Trophoblast cell (in vitro differentiated cells and primary cell): ENCODE measurements around the gene TENM3.

ENCODE experiments used
- DNase-seq, 2 donors: peaks; one replicate each; pipeline ENCODE4 v3.0.0-alpha.2; 2016
- H2AFZ ChIP-seq: 2 replicates; pipeline ENCODE4 v1.6.1; 2013; ENCODE audit warnings: low read length, moderate library complexity, mild to moderate bottlenecking; ENCODE audit not compliant: insufficient read depth, poor library complexity
- H2AK5ac ChIP-seq: 2 replicates; pipeline ENCODE4 v1.6.1; 2013; ENCODE audit warnings: mild to moderate bottlenecking, low read length
- H2BK120ac ChIP-seq: 2 replicates; pipeline ENCODE4 v1.6.1; 2013; ENCODE audit warnings: low read length, mild to moderate bottlenecking, moderate library complexity; ENCODE audit not compliant: insufficient read depth, poor library complexity
- H2BK12ac ChIP-seq: 2 replicates; pipeline ENCODE4 v1.6.1; 2013; ENCODE audit warnings: mild to moderate bottlenecking, low read length, moderate library complexity
- H2BK5ac ChIP-seq: 2 replicates; pipeline ENCODE4 v1.6.1; 2013; ENCODE audit warnings: low read length, low read depth, moderate library complexity, mild to moderate bottlenecking; ENCODE audit not compliant: poor library complexity
- H3K14ac ChIP-seq: 2 replicates; pipeline ENCODE4 v1.6.1; 2013; ENCODE audit warnings: mild to moderate bottlenecking, low read length
- H3K18ac ChIP-seq: 2 replicates; pipeline ENCODE4 v1.6.1; 2013; ENCODE audit warnings: mild to moderate bottlenecking, low read length
- H3K23ac ChIP-seq: 2 replicates; pipeline ENCODE4 v1.6.1; 2013; ENCODE audit warnings: low read length
- H3K27ac ChIP-seq: 2 replicates; pipeline ENCODE4 v1.5.1; 2013; ENCODE audit warnings: low read depth, mild to moderate bottlenecking, inconsistent platforms, low read length, moderate library complexity
- H3K27me3 ChIP-seq: 2 replicates; pipeline ENCODE4 v1.6.1; 2013; ENCODE audit warnings: inconsistent platforms, mild to moderate bottlenecking, low read length, moderate library complexity; ENCODE audit not compliant: insufficient read depth
- H3K36me3 ChIP-seq, 2 experiments: 1 replicate in 1 of 2; 2 replicates in 1 of 2; pipeline ENCODE4 v1.6.1; 2013; ENCODE audit warnings: low read length in 2 of 2, mild to moderate bottlenecking in 2 of 2, moderate library complexity in 1 of 2; ENCODE audit not compliant: insufficient read depth in 2 of 2, control insufficient read depth in 1 of 2
- H3K4ac ChIP-seq: 2 replicates; pipeline ENCODE4 v1.6.1; 2013; ENCODE audit warnings: low read depth, mild to moderate bottlenecking, low read length, moderate library complexity
- H3K4me1 ChIP-seq, 2 experiments: 1 replicate in 1 of 2; 2 replicates in 1 of 2; pipeline ENCODE4 v1.6.1; 2013; ENCODE audit warnings: low read length in 2 of 2, mild to moderate bottlenecking in 2 of 2, moderate library complexity in 1 of 2; ENCODE audit not compliant: insufficient read depth in 2 of 2, control insufficient read depth in 1 of 2
- H3K4me2 ChIP-seq: 2 replicates; pipeline ENCODE4 v1.6.1; 2013; ENCODE audit warnings: inconsistent platforms, mild to moderate bottlenecking, low read length, moderate library complexity
- H3K4me3 ChIP-seq: 2 replicates; pipeline ENCODE4 v1.5.1; 2013; ENCODE audit warnings: mild to moderate bottlenecking, low read depth, low read length, inconsistent platforms
- H3K79me1 ChIP-seq: one replicate; pipeline ENCODE4 v1.6.1; 2013; ENCODE audit warnings: low read length
- H3K79me2 ChIP-seq: 2 replicates; pipeline ENCODE4 v1.6.1; 2013; ENCODE audit warnings: low read length, mild to moderate bottlenecking; ENCODE audit not compliant: control insufficient read depth, insufficient read depth, poor library complexity
- H3K9ac ChIP-seq: 2 replicates; pipeline ENCODE4 v1.6.1; 2013; ENCODE audit warnings: mild to moderate bottlenecking, low read length
- H3K9me3 ChIP-seq: 2 replicates; pipeline ENCODE4 v1.6.1; 2013; ENCODE audit warnings: low read depth, mild to moderate bottlenecking, control low read depth, inconsistent platforms, low read length; ENCODE audit not compliant: insufficient read depth
- H4K12ac ChIP-seq: 2 replicates; pipeline ENCODE4 v1.6.1; 2013; ENCODE audit warnings: low read depth, mild to moderate bottlenecking, low read length, moderate library complexity
- H4K8ac ChIP-seq: 2 replicates; pipeline ENCODE4 v1.6.1; 2013; ENCODE audit warnings: low read depth, mild to moderate bottlenecking, low read length, moderate library complexity
- H4K91ac ChIP-seq: one replicate; pipeline ENCODE4 v1.6.1; 2013; ENCODE audit warnings: low read depth, mild to moderate bottlenecking, low read length, moderate library complexity
- WGBS: extraction: QIAGEN DNeasy Blood & Tissue Kit; methylation state at CpG from one replicate; pipeline ENCODE4 v1.1.7; 2013; ENCODE audit warnings: missing lambda C conversion rate; ENCODE audit not compliant: insufficient read length, insufficient coverage; ENCODE audit errors: extremely low coverage; 5-methylcytosine and 5-hydroxymethylcytosine counted together

TENM3 gene

GRCh38 chr4:182213004-182213403 is 30.2 kb upstream of the TENM3 start:
- Histone ChIP-seq H3K9ac (no peak overlapping the region), H3K4me1 (peaks cover 22 to 25% of the 10 kb centered on the region in 2 experiments), H4K12ac (no peak overlapping the region), H2BK12ac (no peak overlapping the region), H3K4me3 (no peak overlapping the region), H3K4me2 (no peak overlapping the region), H3K14ac (no peak overlapping the region), H2AFZ (no peak overlapping the region), H3K79me1 (peaks cover 21% of the 10 kb centered on the region), H2BK5ac (no peak overlapping the region), H3K27me3 (no peaks in the 10 kb centered on the region), H3K27ac (peak overlapping the region; percentile 79), H2AK5ac (no peak overlapping the region), H4K8ac (no peak overlapping the region), H3K79me2 (peaks cover 16% of the 10 kb centered on the region), H3K9me3 (no peaks in the 10 kb centered on the region), H3K23ac (no peak overlapping the region), H3K4ac (no peak overlapping the region), H4K91ac (no peak overlapping the region), H3K18ac (no peak overlapping the region), H2BK120ac (no peak overlapping the region), H3K36me3 (peaks cover 2 to 5% of the 10 kb centered on the region in 2 experiments)
- DNase-seq: peak in 1 of 2 donors; percentile 23
- WGBS: no CpG with 5 or more reads among the region's 1 CpG

- H3K27me3 ChIP-seq: no peaks in the 10 kb centered on the region
- H2BK120ac ChIP-seq: no peak overlapping the region
- no peak overlapping the region for H3K9ac ChIP-seq
- no peak overlapping the region for H3K4me2 ChIP-seq
- H3K36me3 ChIP-seq: peaks cover 2 to 5% of the 10 kb centered on the region in 2 experiments
- no peak overlapping the region for H4K8ac ChIP-seq
- H3K79me2 ChIP-seq: peaks cover 6% of the 10 kb centered on the region
- peaks cover 8 to 11% of the 10 kb centered on the region in 2 experiments for H3K4me1 ChIP-seq
- H3K14ac ChIP-seq: no peak overlapping the region
- H3K23ac ChIP-seq: no peak overlapping the region
- no peak overlapping the region for H2AFZ ChIP-seq
- no peak overlapping the region for H3K18ac ChIP-seq
- H2BK12ac ChIP-seq: no peak overlapping the region
- no peak overlapping the region for H2AK5ac ChIP-seq
- H3K4me3 ChIP-seq: no peak overlapping the region
- H3K27ac ChIP-seq: no peak overlapping the region
- no peak overlapping the region for H2BK5ac ChIP-seq
- peaks cover 6% of the 10 kb centered on the region for H3K79me1 ChIP-seq
- no peaks in the 10 kb centered on the region for H3K9me3 ChIP-seq
- DNase-seq: no peak
- no peak overlapping the region for H4K12ac ChIP-seq
- no CpG with 5 or more reads among the region's 3 CpGs for WGBS
- no peak overlapping the region for H4K91ac ChIP-seq
- H3K4ac ChIP-seq: no peak overlapping the region
These were observed 28.1 kb upstream of the TENM3 start for GRCh38 chr4:182215148-182215547.

- DNase-seq: no peak
- no peak overlapping the region for H4K12ac ChIP-seq
- H3K4me2 ChIP-seq: no peak overlapping the region
- H2BK5ac ChIP-seq: no peak overlapping the region
- no peak overlapping the region for H3K4me3 ChIP-seq
- H4K91ac ChIP-seq: no peak overlapping the region
- no peak overlapping the region for H4K8ac ChIP-seq
- no peak overlapping the region for H3K23ac ChIP-seq
- H3K79me2 ChIP-seq: peaks cover 3% of the 10 kb centered on the region
- H2BK120ac ChIP-seq: no peak overlapping the region
- H3K36me3 ChIP-seq: peaks cover 0 to 3% of the 10 kb centered on the region in 2 experiments
- WGBS: no CpG with 5 or more reads among the region's 5 CpGs
- H3K27ac ChIP-seq: no peak overlapping the region
- H2AFZ ChIP-seq: no peak overlapping the region
- H2AK5ac ChIP-seq: no peak overlapping the region
- H2BK12ac ChIP-seq: no peak overlapping the region
- no peak overlapping the region for H3K14ac ChIP-seq
- no peaks in the 10 kb centered on the region for H3K9me3 ChIP-seq
- H3K4me1 ChIP-seq: peaks cover 3 to 8% of the 10 kb centered on the region in 2 experiments
- peaks cover 2% of the 10 kb centered on the region for H3K79me1 ChIP-seq
- H3K18ac ChIP-seq: no peak overlapping the region
- no peak overlapping the region for H3K9ac ChIP-seq
- H3K27me3 ChIP-seq: no peaks in the 10 kb centered on the region
- no peak overlapping the region for H3K4ac ChIP-seq
These were observed 27.2 kb upstream of the TENM3 start for GRCh38 chr4:182216005-182216404.

GRCh38 chr4:182219411-182220056 is 23.7 kb upstream of the TENM3 start:
- Histone ChIP-seq H3K23ac (no peak overlapping the region), H3K79me1 (peaks cover 1% of the 10 kb centered on the region), H2BK5ac (no peak overlapping the region), H3K4ac (peak overlapping the region; percentile 21), H3K4me1 (peaks cover 3 to 5% of the 10 kb centered on the region in 2 experiments), H3K79me2 (peaks cover 4% of the 10 kb centered on the region), H2BK12ac (peak overlapping the region; percentile 85), H2AK5ac (no peak overlapping the region), H3K18ac (no peak overlapping the region), H3K9me3 (no peaks in the 10 kb centered on the region), H3K4me2 (no peak overlapping the region), H4K12ac (no peak overlapping the region), H2BK120ac (peak overlapping the region; percentile 33), H4K91ac (no peak overlapping the region), H4K8ac (no peak overlapping the region), H2AFZ (no peak overlapping the region), H3K27ac (no peak overlapping the region), H3K36me3 (peaks cover 0 to 3% of the 10 kb centered on the region in 2 experiments), H3K4me3 (no peak overlapping the region), H3K27me3 (no peaks in the 10 kb centered on the region), H3K9ac (no peak overlapping the region), H3K14ac (no peak overlapping the region)
- peak in 1 of 2 donors; percentile 35 for DNase-seq
- WGBS: no CpG with 5 or more reads among the region's 6 CpGs
